ENCODE results near the gene SEPTIN12.

DNA sequence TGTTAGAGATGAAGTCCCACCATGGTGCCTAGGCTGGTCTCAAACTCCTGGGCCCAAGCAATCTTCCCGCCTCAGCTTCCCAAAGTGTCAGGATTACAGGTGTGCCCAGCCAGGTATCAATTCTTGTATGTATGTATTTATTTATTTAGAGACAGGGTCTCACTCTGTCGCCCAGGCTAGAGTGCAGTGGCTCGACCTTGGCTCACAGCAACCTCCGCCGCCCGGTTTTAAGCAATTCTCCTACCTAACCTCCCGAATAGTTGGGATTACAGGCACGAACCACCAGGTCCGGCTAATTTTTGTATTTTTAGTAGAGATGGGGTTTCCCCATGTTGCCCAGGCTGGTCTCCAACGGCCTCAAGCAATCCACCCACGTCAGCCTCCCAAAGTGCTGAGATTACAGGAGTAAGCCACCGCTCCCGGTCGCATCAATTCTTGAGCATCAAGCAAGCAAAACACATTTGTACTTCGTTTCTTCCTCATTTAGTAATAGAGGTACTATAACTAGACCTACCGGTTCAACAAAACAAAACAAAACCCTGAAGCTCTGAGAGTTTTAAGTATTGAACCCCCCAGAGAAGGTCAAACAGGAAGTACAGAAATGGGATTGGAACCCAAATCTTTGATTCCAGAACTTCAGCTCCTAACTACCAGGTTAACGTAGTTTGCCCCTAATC lies 20.1 kb downstream of the SEPTIN12 start:
- TF ChIP-seq, protein P1, sequence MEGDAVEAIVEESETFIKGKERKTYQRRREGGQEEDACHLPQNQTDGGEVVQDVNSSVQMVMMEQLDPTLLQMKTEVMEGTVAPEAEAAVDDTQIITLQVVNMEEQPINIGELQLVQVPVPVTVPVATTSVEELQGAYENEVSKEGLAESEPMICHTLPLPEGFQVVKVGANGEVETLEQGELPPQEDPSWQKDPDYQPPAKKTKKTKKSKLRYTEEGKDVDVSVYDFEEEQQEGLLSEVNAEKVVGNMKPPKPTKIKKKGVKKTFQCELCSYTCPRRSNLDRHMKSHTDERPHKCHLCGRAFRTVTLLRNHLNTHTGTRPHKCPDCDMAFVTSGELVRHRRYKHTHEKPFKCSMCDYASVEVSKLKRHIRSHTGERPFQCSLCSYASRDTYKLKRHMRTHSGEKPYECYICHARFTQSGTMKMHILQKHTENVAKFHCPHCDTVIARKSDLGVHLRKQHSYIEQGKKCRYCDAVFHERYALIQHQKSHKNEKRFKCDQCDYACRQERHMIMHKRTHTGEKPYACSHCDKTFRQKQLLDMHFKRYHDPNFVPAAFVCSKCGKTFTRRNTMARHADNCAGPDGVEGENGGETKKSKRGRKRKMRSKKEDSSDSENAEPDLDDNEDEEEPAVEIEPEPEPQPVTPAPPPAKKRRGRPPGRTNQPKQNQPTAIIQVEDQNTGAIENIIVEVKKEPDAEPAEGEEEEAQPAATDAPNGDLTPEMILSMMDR (conservative IDR thresholded peaks at IDR 0.05; ENCODE audit: low read depth in 2 of 2), result no peak
- TF ChIP-seq EZH2phosphoT487 (IDR thresholded peaks at IDR 0.05; ENCODE audit: unreplicated experiment), result no peak
- TF ChIP-seq EZH2 (IDR thresholded peaks at IDR 0.05; ENCODE audit: low read depth, unreplicated experiment), result no peak
- no peak for TF ChIP-seq POLR2AphosphoS5 (IDR thresholded peaks at IDR 0.05; ENCODE audit: low read depth)
- no peak for TF ChIP-seq JUNB (IDR thresholded peaks at IDR 0.05; ENCODE audit: unreplicated experiment)
- no peak for TF ChIP-seq CREB1 (CRISPR knock-in tag; IDR thresholded peaks at IDR 0.05; ENCODE audit: low read depth)
- TF ChIP-seq, protein P2, sequence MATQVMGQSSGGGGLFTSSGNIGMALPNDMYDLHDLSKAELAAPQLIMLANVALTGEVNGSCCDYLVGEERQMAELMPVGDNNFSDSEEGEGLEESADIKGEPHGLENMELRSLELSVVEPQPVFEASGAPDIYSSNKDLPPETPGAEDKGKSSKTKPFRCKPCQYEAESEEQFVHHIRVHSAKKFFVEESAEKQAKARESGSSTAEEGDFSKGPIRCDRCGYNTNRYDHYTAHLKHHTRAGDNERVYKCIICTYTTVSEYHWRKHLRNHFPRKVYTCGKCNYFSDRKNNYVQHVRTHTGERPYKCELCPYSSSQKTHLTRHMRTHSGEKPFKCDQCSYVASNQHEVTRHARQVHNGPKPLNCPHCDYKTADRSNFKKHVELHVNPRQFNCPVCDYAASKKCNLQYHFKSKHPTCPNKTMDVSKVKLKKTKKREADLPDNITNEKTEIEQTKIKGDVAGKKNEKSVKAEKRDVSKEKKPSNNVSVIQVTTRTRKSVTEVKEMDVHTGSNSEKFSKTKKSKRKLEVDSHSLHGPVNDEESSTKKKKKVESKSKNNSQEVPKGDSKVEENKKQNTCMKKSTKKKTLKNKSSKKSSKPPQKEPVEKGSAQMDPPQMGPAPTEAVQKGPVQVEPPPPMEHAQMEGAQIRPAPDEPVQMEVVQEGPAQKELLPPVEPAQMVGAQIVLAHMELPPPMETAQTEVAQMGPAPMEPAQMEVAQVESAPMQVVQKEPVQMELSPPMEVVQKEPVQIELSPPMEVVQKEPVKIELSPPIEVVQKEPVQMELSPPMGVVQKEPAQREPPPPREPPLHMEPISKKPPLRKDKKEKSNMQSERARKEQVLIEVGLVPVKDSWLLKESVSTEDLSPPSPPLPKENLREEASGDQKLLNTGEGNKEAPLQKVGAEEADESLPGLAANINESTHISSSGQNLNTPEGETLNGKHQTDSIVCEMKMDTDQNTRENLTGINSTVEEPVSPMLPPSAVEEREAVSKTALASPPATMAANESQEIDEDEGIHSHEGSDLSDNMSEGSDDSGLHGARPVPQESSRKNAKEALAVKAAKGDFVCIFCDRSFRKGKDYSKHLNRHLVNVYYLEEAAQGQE (IDR thresholded peaks at IDR 0.05; ENCODE audit: unreplicated experiment), result no peak
- no peak for TF ChIP-seq ZNF331 (CRISPR knock-in tag; IDR thresholded peaks at IDR 0.05; ENCODE audit: low read depth)
- TF ChIP-seq, protein P3, sequence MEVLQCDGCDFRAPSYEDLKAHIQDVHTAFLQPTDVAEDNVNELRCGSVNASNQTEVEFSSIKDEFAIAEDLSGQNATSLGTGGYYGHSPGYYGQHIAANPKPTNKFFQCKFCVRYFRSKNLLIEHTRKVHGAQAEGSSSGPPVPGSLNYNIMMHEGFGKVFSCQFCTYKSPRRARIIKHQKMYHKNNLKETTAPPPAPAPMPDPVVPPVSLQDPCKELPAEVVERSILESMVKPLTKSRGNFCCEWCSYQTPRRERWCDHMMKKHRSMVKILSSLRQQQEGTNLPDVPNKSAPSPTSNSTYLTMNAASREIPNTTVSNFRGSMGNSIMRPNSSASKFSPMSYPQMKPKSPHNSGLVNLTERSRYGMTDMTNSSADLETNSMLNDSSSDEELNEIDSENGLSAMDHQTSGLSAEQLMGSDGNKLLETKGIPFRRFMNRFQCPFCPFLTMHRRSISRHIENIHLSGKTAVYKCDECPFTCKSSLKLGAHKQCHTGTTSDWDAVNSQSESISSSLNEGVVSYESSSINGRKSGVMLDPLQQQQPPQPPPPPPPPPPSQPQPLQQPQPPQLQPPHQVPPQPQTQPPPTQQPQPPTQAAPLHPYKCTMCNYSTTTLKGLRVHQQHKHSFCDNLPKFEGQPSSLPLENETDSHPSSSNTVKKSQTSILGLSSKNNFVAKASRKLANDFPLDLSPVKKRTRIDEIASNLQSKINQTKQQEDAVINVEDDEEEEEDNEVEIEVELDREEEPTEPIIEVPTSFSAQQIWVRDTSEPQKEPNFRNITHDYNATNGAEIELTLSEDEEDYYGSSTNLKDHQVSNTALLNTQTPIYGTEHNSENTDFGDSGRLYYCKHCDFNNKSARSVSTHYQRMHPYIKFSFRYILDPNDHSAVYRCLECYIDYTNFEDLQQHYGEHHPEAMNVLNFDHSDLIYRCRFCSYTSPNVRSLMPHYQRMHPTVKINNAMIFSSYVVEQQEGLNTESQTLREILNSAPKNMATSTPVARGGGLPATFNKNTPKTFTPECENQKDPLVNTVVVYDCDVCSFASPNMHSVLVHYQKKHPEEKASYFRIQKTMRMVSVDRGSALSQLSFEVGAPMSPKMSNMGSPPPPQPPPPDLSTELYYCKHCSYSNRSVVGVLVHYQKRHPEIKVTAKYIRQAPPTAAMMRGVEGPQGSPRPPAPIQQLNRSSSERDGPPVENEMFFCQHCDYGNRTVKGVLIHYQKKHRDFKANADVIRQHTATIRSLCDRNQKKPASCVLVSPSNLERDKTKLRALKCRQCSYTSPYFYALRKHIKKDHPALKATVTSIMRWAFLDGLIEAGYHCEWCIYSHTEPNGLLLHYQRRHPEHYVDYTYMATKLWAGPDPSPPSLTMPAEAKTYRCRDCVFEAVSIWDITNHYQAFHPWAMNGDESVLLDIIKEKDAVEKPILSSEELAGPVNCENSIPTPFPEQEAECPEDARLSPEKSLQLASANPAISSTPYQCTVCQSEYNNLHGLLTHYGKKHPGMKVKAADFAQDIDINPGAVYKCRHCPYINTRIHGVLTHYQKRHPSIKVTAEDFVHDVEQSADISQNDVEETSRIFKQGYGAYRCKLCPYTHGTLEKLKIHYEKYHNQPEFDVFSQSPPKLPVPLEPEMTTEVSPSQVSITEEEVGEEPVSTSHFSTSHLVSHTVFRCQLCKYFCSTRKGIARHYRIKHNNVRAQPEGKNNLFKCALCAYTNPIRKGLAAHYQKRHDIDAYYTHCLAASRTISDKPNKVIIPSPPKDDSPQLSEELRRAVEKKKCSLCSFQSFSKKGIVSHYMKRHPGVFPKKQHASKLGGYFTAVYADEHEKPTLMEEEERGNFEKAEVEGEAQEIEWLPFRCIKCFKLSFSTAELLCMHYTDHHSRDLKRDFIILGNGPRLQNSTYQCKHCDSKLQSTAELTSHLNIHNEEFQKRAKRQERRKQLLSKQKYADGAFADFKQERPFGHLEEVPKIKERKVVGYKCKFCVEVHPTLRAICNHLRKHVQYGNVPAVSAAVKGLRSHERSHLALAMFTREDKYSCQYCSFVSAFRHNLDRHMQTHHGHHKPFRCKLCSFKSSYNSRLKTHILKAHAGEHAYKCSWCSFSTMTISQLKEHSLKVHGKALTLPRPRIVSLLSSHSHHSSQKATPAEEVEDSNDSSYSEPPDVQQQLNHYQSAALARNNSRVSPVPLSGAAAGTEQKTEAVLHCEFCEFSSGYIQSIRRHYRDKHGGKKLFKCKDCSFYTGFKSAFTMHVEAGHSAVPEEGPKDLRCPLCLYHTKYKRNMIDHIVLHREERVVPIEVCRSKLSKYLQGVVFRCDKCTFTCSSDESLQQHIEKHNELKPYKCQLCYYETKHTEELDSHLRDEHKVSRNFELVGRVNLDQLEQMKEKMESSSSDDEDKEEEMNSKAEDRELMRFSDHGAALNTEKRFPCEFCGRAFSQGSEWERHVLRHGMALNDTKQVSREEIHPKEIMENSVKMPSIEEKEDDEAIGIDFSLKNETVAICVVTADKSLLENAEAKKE (CRISPR knock-in tag; IDR thresholded peaks at IDR 0.05), result no peak
- no peak for TF ChIP-seq NANOG (IDR thresholded peaks at IDR 0.05; ENCODE audit: borderline replicate concordance)
- TF ChIP-seq STAT1 (IDR thresholded peaks at IDR 0.05; ENCODE audit: unreplicated experiment), result no peak
- TF ChIP-seq, protein P4, sequence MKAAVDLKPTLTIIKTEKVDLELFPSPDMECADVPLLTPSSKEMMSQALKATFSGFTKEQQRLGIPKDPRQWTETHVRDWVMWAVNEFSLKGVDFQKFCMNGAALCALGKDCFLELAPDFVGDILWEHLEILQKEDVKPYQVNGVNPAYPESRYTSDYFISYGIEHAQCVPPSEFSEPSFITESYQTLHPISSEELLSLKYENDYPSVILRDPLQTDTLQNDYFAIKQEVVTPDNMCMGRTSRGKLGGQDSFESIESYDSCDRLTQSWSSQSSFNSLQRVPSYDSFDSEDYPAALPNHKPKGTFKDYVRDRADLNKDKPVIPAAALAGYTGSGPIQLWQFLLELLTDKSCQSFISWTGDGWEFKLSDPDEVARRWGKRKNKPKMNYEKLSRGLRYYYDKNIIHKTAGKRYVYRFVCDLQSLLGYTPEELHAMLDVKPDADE (IDR thresholded peaks at IDR 0.05), result no peak
